IPS-15b (cell line): ENCODE measurements around the gene DUSP2.
"Not testable (repeated sequence)": the region's sequence is repeated elsewhere in the genome, so short reads cannot be mapped to it uniquely, and the experiment has no call there.

Experiments used
- H3K27me3 ChIP-seq: one replicate; pipeline ENCODE4 v1.6.1; 2013; ENCODE audit warnings: low read length; ENCODE audit not compliant: control insufficient read depth, insufficient read depth
- H3K36me3 ChIP-seq: one replicate; pipeline ENCODE4 v1.6.1; 2013; ENCODE audit warnings: low read length; ENCODE audit not compliant: control insufficient read depth, insufficient read depth
- H3K4me1 ChIP-seq: one replicate; pipeline ENCODE4 v1.6.1; 2013; ENCODE audit warnings: mild to moderate bottlenecking, low read length; ENCODE audit not compliant: control insufficient read depth, insufficient read depth
- H3K4me3 ChIP-seq: one replicate; pipeline ENCODE4 v1.5.1; 2013; ENCODE audit warnings: low read depth, low read length
- H3K9ac ChIP-seq: one replicate; pipeline ENCODE4 v1.6.1; 2013; ENCODE audit warnings: low read depth, mild to moderate bottlenecking, low read length
- H3K9me3 ChIP-seq: one replicate; pipeline ENCODE4 v1.6.1; 2013; ENCODE audit warnings: mild to moderate bottlenecking, low read length; ENCODE audit not compliant: control insufficient read depth, insufficient read depth

The DUSP2 gene

GRCh38 chr2:96175951-96176350 is 30.7 kb upstream of the DUSP2 start:
- no peak overlapping the region for H3K9ac ChIP-seq
- no peaks in the 10 kb centered on the region for H3K27me3 ChIP-seq
- no peaks in the 10 kb centered on the region for H3K36me3 ChIP-seq
- H3K9me3 ChIP-seq = no peaks in the 10 kb centered on the region
- H3K4me3 ChIP-seq = no peak overlapping the region
- H3K4me1 ChIP-seq = no peaks in the 10 kb centered on the region

GRCh38 chr2:96174251-96175144 is 29.3 kb upstream of the DUSP2 start:
- H3K4me3 ChIP-seq = no peak overlapping the region
- no peaks in the 10 kb centered on the region for H3K27me3 ChIP-seq
- no peaks in the 10 kb centered on the region for H3K36me3 ChIP-seq
- H3K9me3 ChIP-seq = no peaks in the 10 kb centered on the region
- no peak overlapping the region for H3K9ac ChIP-seq
- no peaks in the 10 kb centered on the region for H3K4me1 ChIP-seq

- H3K9ac ChIP-seq = no peak overlapping the region
Observed at GRCh38 chr2:96171831-96172230, 26.6 kb upstream of the DUSP2 start.

GRCh38 chr2:96170626-96171025 is 25.4 kb upstream of the DUSP2 start:
- Histone ChIP-seq H3K4me3 (no peak overlapping the region), H3K9ac (no peak overlapping the region), H3K9me3 (no peaks in the 10 kb centered on the region), H3K4me1 (no peaks in the 10 kb centered on the region), H3K27me3 (no peaks in the 10 kb centered on the region), H3K36me3 (no peaks in the 10 kb centered on the region)

More at GRCh38 chr2:96171831-96172230, 26.6 kb upstream of the DUSP2 start:
- Histone ChIP-seq H3K36me3 (no peaks in the 10 kb centered on the region), H3K4me3 (no peak overlapping the region), H3K27me3 (no peaks in the 10 kb centered on the region), H3K4me1 (no peaks in the 10 kb centered on the region), H3K9me3 (no peaks in the 10 kb centered on the region)

- Histone ChIP-seq H3K4me1 (no peaks in the 10 kb centered on the region), H3K36me3 (no peaks in the 10 kb centered on the region), H3K9ac (no peak overlapping the region), H3K9me3 (no peaks in the 10 kb centered on the region), H3K27me3 (no peaks in the 10 kb centered on the region), H3K4me3 (no peak overlapping the region)
Observed at GRCh38 chr2:96169868-96170507, 24.7 kb upstream of the DUSP2 start.

GRCh38 chr2:96167407-96168013 is 22.3 kb upstream of the DUSP2 start:
- H3K4me3 ChIP-seq = no peak overlapping the region
- H3K4me1 ChIP-seq = no peaks in the 10 kb centered on the region
- H3K36me3 ChIP-seq = no peaks in the 10 kb centered on the region
- H3K9me3 ChIP-seq = no peaks in the 10 kb centered on the region
- H3K27me3 ChIP-seq = no peaks in the 10 kb centered on the region
- H3K9ac ChIP-seq = no peak overlapping the region

- Histone ChIP-seq H3K4me3 (no peak overlapping the region), H3K27me3 (no peaks in the 10 kb centered on the region), H3K9me3 (no peaks in the 10 kb centered on the region), H3K36me3 (no peaks in the 10 kb centered on the region), H3K4me1 (no peaks in the 10 kb centered on the region), H3K9ac (no peak overlapping the region)
Observed at GRCh38 chr2:96164459-96165184, 19.4 kb upstream of the DUSP2 start.

GRCh38 chr2:96163768-96164429 is 18.7 kb upstream of the DUSP2 start:
- H3K9me3 ChIP-seq = no peaks in the 10 kb centered on the region
- H3K4me1 ChIP-seq = no peaks in the 10 kb centered on the region
- H3K27me3 ChIP-seq = no peaks in the 10 kb centered on the region
- H3K36me3 ChIP-seq = no peaks in the 10 kb centered on the region
- H3K9ac ChIP-seq = no peak overlapping the region
- no peak overlapping the region for H3K4me3 ChIP-seq

GRCh38 chr2:96163415-96163767 is 18.2 kb upstream of the DUSP2 start:
- Histone ChIP-seq H3K4me3 (no peak overlapping the region), H3K4me1 (no peaks in the 10 kb centered on the region), H3K9me3 (no peaks in the 10 kb centered on the region), H3K9ac (no peak overlapping the region), H3K27me3 (no peaks in the 10 kb centered on the region), H3K36me3 (no peaks in the 10 kb centered on the region)

GRCh38 chr2:96161898-96162297 is 16.7 kb upstream of the DUSP2 start:
- Histone ChIP-seq H3K4me1 (no peaks in the 10 kb centered on the region), H3K27me3 (no peaks in the 10 kb centered on the region), H3K9me3 (no peaks in the 10 kb centered on the region), H3K9ac (no peak overlapping the region), H3K4me3 (no peak overlapping the region), H3K36me3 (no peaks in the 10 kb centered on the region)

GRCh38 chr2:96160366-96160765 is 15.1 kb upstream of the DUSP2 start:
- H3K36me3 ChIP-seq, H3K9ac ChIP-seq, H3K27me3 ChIP-seq, H3K4me3 ChIP-seq, H3K4me1 ChIP-seq, H3K9me3 ChIP-seq: not testable (repeated sequence)
